Bronchial epithelial cell (primary cell): Measurements from ENCODE around the gene CA5A. TPM values are rescaled to one million over a fixed set of nuclear protein-coding genes. Genes with fewer than 3 reads are reported as not detected.

Source experiments
- DNase-seq: peaks from one replicate; pipeline ENCODE4 v3.0.0-alpha.2; 2010; ENCODE audit warnings: low read depth
- FAIRE-seq: peaks from 2 replicates; lab custom pipeline; 2011; peaks lifted over from hg19 to GRCh38; lab: Jason Lieb, UNC
- H3K27me3 ChIP-seq: 2 replicates; pipeline ENCODE4 v1.5.1; 2011; ENCODE audit warnings: low read length; ENCODE audit not compliant: control insufficient read depth, insufficient read depth
- H3K36me3 ChIP-seq: 2 replicates; pipeline ENCODE4 v1.5.1; 2011; ENCODE audit warnings: low read length; ENCODE audit not compliant: control insufficient read depth, insufficient read depth
- H3K4me3 ChIP-seq: 2 replicates; pipeline ENCODE4 v1.5.1; 2011; ENCODE audit warnings: mild to moderate bottlenecking, low read depth, low read length, control low read depth
- CTCF ChIP-seq: IDR thresholded peaks from 2 replicates; pipeline ENCODE4 v1.5.1; 2011; ENCODE audit warnings: mild to moderate bottlenecking, moderate library complexity, low read length, control low read depth, inconsistent platforms; ENCODE audit not compliant: insufficient read depth, severe bottlenecking
- total RNA-seq: library from RNA; depleted of rRNA; stranded (reverse); fragments of >200 nt; gene quantifications from 2 replicates; pipeline ENCODE4 v1.2.1, GENCODE V29; 2014

The CA5A gene
- total RNA-seq, 1 donor from 2014 or later, result not detected

GRCh38 chr16:87855852-87856715 is 80.2 kb downstream of the CA5A start:
- DNase-seq (no peak), FAIRE-seq (no peak)
- TF ChIP-seq CTCF, result no peak

DNA sequence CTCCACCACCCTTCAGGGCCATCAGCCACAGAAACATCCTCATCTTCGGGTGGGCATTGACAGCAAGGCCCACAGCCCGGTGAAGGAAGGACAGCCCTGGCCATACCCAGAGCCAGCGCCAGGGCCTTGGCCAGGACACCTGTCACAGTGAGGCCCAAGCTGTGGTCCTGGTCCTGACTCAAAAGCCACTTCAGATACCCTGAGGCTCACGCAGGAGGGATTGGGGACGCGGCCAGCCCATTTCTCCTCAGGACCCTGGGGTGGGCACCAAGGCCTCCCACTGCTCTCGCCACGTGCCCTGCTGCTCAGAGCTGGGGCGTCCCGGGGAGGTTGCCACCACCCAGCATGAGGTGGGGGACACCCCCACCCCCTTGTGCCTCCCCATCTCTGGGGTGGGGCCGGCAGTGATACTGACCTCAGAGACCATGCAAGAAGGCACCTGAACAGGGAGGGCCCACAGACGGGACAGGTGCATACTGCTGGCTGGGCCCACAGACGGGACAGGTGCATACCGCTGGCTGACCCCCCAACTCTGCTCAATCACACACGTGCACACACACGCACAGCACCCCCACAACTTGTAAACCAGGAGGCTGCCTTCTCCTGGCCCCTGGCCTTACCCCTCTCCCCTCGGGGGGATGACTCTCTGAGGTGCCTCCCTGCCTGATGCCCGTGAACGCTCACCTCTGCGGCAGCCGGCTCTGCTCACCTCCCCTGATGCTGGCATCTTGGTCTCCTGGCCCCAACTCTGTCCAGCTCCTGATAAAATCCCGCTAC is 81.2 kb downstream of the CA5A start:
- TF ChIP-seq CTCF, result no peak

More at GRCh38 chr16:87855852-87856715, 80.2 kb downstream of the CA5A start:
- H3K27me3 ChIP-seq, result no peaks in the 10 kb centered on the region
- no peak overlapping the region for H3K4me3 ChIP-seq
- peaks cover 38% of the 10 kb centered on the region for H3K36me3 ChIP-seq

DNA sequence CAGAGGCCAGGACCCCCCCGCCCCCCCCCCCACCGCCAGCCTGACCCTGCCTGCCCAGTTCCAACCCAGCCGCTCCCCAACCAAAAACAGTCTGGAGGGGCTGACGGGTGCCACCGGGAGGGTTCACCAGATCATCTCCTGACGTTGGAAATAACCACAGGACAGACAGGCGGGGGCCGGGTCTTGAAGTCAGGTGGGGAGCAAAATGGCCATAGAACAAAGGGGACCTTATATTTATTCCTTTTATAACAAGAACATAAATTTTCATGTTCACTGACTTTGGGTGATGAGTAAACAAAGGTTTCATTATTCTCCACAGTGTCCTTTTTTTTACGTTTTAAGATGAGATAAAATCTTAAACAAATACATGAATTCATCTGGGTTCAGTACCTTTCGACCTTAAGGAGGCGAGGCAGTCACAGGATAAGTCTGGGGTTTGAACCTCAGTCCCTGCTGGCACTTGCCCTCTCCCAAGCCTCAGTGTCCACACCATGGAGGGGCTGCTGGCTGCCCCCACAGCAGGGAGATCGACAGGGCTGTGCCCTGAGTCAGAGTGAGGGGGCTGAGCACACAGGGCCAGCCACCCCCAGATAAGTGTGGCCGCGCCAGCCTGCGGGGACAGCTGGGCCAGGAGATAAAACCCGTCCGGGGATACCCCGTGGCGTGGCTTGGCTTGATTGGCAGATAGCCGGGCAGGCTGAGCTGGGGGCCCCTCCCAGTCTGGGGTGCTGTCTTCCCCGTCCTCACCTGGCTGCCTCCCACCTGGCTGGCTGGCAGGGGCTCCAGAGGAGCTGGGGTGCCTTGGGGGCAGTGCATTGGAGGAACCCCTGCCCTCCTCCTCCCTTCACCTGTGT is 82.0 kb downstream of the CA5A start:
- no peak for TF ChIP-seq CTCF
- DNase-seq (peak; percentile 20), FAIRE-seq (no peak)
- H3K36me3 ChIP-seq, result peaks cover 51% of the 10 kb centered on the region
- H3K27me3 ChIP-seq, result no peaks in the 10 kb centered on the region
- H3K4me3 ChIP-seq, result no peak overlapping the region

More for the DNA sequence above, 81.2 kb downstream of the CA5A start:
- no peaks in the 10 kb centered on the region for H3K27me3 ChIP-seq
- FAIRE-seq, result no peak
- no peak for DNase-seq
- H3K36me3 ChIP-seq, result peaks cover 45% of the 10 kb centered on the region
- no peak overlapping the region for H3K4me3 ChIP-seq

GRCh38 chr16:87853411-87854052 is 82.8 kb downstream of the CA5A start:
- no peak for TF ChIP-seq CTCF
- DNase-seq (peak; percentile 83), FAIRE-seq (no peak)
- Histone ChIP-seq H3K4me3 (no peak overlapping the region), H3K27me3 (no peaks in the 10 kb centered on the region), H3K36me3 (peaks cover 55% of the 10 kb centered on the region)

- H3K4me3 ChIP-seq, result no peak overlapping the region
- peaks cover 68% of the 10 kb centered on the region for H3K36me3 ChIP-seq
- peak; percentile 2 for TF ChIP-seq CTCF
- FAIRE-seq, result no peak
- no peak for DNase-seq
- H3K27me3 ChIP-seq, result no peaks in the 10 kb centered on the region
Observed at GRCh38 chr16:87851601-87852000, 84.7 kb downstream of the CA5A start.
